BLaER1 (cell line): ENCODE measurements around the gene TPST1.
"Not testable (repeated sequence)": the region's sequence is repeated elsewhere in the genome, so short reads cannot be mapped to it uniquely, and the experiment has no call there.

Experiments
- H3K27ac ChIP-seq: shearing (Covaris generic); formaldehyde crosslinking; 2 replicates; pipeline ENCODE4 v1.8.1; 2022
- H3K27me3 ChIP-seq: shearing (Covaris generic); formaldehyde crosslinking; 2 replicates; pipeline ENCODE4 v1.8.1; 2022
- H3K36me3 ChIP-seq: shearing (Covaris generic); formaldehyde crosslinking; 2 replicates; pipeline ENCODE4 v1.8.1; 2022
- H3K4me1 ChIP-seq: shearing (Covaris generic); formaldehyde crosslinking; 2 replicates; pipeline ENCODE4 v1.8.1; 2022
- H3K4me2 ChIP-seq: shearing (Covaris generic); formaldehyde crosslinking; 2 replicates; pipeline ENCODE4 v1.8.1; 2022
- H3K4me3 ChIP-seq: shearing (Covaris generic); formaldehyde crosslinking; 2 replicates; pipeline ENCODE4 v1.8.1; 2022
- H3K9ac ChIP-seq: shearing (Covaris generic); formaldehyde crosslinking; 2 replicates; pipeline ENCODE4 v1.8.1; 2022
- H3K9me3 ChIP-seq: shearing (Covaris generic); formaldehyde crosslinking; 2 replicates; pipeline ENCODE4 v1.8.1; 2022
- H4K20me1 ChIP-seq: shearing (Covaris generic); formaldehyde crosslinking; 2 replicates; pipeline ENCODE4 v1.8.1; 2022
- Cebpa-rat ChIP-seq: shearing (Covaris generic); IDR thresholded peaks from 2 replicates; pipeline ENCODE4 v1.8.1; 2022

TPST1 gene

DNA sequence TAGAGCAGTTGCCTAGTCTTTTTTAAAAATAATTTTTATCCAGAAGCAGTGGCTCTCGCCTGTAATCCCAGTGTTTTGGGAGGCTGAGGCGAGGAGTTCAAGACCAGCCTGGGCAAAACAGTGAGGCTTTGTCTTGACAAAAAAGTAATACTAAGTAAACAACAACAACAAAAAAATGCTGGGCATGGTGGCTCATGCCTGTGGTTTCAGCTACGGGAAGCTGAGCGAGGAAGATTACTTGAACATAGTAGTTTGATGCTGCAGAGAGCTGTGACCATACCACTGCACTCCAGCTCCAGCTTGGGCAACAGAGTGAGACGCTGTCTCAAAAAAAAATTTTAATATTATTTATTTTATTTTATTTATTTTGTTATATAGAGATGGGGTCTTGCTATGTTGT is 31.3 kb upstream of the TPST1 start:
- Histone ChIP-seq H3K27me3 (no peaks in the 10 kb centered on the region), H3K9ac (no peak overlapping the region), H3K36me3 (no peaks in the 10 kb centered on the region), H3K4me2 (no peak overlapping the region), H3K9me3 (peaks cover 6% of the 10 kb centered on the region; the same call in 1 of the 2 replicates), H3K27ac (no peak overlapping the region), H3K4me1 (no peaks in the 10 kb centered on the region), H4K20me1 (no peaks in the 10 kb centered on the region), H3K4me3 (no peak overlapping the region)
- no peak for TF ChIP-seq Cebpa-rat

DNA sequence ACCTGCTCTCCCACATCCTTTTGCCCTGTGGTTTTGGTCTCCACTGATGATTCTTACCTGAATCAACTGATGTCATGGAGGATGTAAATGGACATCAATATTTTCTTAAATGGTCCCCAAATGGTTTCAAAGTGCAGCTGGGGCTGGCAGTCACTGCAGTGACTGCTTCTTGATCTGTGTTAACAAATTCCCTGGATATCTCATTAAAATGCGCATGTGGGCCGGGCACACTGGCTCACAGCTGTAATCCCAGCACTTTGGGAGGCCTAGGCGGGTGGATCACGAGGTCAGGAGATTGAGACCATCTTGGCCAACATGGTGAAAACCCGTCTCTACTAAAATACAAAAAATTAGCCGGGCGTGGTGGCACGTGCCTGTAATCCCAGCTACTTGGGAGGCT is 30.1 kb upstream of the TPST1 start:
- not testable (repeated sequence) for H4K20me1 ChIP-seq, H3K27me3 ChIP-seq, H3K9me3 ChIP-seq, H3K9ac ChIP-seq, H3K27ac ChIP-seq, H3K4me2 ChIP-seq, H3K4me3 ChIP-seq, H3K4me1 ChIP-seq, H3K36me3 ChIP-seq

DNA sequence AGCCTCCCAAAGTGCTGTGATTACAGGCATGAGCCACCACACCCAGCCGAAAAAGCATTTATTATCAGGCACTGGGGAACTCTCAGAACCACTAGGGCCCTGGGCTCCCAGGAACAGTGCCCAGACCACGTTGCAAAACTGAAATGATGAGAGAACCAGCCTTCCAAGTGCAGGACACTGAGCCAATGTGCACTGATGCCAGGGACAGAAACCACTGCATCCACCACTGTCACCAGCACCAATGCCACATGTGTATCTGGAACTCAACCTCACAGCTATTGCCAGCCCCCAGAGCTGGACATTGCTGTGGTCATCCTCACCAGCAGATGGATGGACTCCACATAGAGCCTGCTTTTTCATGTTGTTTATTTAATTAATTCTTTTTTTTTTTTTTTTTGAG is 28.2 kb upstream of the TPST1 start:
- TF ChIP-seq Cebpa-rat, result no peak
- H3K4me1 ChIP-seq, result no peaks in the 10 kb centered on the region
- no peak overlapping the region for H3K27ac ChIP-seq
- H3K9ac ChIP-seq, result no peak overlapping the region
- H3K9me3 ChIP-seq, result peaks cover 6% of the 10 kb centered on the region; the same call in 1 of the 2 replicates
- no peaks in the 10 kb centered on the region for H3K27me3 ChIP-seq
- H3K36me3 ChIP-seq, result no peaks in the 10 kb centered on the region
- H3K4me3 ChIP-seq, result no peak overlapping the region
- no peaks in the 10 kb centered on the region for H4K20me1 ChIP-seq
- H3K4me2 ChIP-seq, result no peak overlapping the region

DNA sequence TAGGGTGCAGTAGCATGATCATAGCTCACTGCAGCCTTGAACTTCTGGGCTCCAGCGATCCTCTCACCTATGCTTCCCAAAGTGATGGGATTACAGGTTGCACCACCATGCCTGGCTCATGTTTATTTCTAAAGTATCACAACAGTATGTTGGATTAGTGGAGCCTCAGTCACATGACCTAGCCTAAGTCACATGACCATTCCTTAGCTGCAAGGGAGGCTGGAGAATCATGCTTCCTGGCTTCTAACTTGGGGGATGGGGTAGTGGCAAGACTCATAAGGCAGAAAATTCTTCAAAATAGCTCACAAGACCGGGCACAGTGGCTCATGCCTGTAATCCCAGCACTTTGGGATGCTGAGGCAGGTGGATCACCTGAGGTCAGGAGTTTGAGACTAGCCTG is 26.9 kb upstream of the TPST1 start:
- no peak overlapping the region for H3K27ac ChIP-seq
- no peaks in the 10 kb centered on the region for H3K36me3 ChIP-seq
- H3K4me3 ChIP-seq, result no peak overlapping the region
- H3K27me3 ChIP-seq, result no peaks in the 10 kb centered on the region
- H3K4me1 ChIP-seq, result no peaks in the 10 kb centered on the region
- no peak overlapping the region for H3K4me2 ChIP-seq
- no peak for TF ChIP-seq Cebpa-rat
- no peak overlapping the region for H3K9ac ChIP-seq
- H4K20me1 ChIP-seq, result no peaks in the 10 kb centered on the region
- H3K9me3 ChIP-seq, result peaks cover 6% of the 10 kb centered on the region; the same call in 1 of the 2 replicates

DNA sequence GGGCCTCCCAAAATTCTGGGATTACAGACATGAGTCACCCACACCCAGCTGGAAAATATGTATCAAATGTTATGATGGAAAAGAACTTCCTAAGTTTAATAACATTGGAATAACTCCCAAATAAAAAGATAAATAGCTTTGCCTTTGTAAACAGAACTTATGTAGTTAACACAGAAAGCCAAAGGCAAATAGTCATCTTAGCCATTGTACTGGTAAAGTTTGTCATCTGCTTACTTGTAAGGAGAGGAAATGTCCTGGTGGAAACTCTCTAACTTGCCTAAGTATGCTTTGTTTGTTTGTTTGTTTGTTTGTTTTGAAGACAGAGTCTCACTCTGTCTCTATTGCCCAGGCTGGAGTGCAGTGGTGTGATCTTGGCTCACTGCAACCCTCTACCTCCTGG is 23.8 kb upstream of the TPST1 start:
- peaks cover 20% of the 10 kb centered on the region for H3K9me3 ChIP-seq
- no peaks in the 10 kb centered on the region for H3K27me3 ChIP-seq
- no peak overlapping the region for H3K4me2 ChIP-seq
- no peak overlapping the region for H3K9ac ChIP-seq
- peaks cover 18% of the 10 kb centered on the region for H3K4me1 ChIP-seq
- no peak overlapping the region for H3K4me3 ChIP-seq
- H4K20me1 ChIP-seq, result no peaks in the 10 kb centered on the region
- H3K36me3 ChIP-seq, result no peaks in the 10 kb centered on the region
- no peak for TF ChIP-seq Cebpa-rat
- no peak overlapping the region for H3K27ac ChIP-seq

DNA sequence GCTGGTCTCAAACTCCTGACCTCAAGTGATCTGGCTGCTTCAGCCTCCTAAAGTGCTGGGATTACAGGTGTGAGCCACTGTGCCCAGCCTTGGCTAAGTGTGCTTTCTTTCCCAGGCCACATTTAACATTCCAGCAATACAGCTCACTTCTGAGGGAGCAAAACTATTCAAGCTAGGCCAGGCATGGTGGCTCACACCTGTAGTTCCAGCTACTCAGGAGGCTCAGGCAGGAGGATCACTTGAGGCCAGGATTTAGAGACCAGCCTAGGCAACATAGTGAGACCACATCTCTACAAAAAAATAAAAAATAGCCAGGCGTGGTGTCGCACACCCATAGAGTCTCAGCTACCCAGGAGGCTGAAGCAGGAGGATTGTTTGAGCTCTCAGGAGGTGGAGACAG is 23.3 kb upstream of the TPST1 start:
- Histone ChIP-seq H3K4me3 (no peak overlapping the region), H3K27ac (no peak overlapping the region), H3K27me3 (no peaks in the 10 kb centered on the region), H3K9me3 (peaks cover 25% of the 10 kb centered on the region), H3K4me2 (no peak overlapping the region), H3K9ac (no peak overlapping the region), H4K20me1 (no peaks in the 10 kb centered on the region), H3K36me3 (no peaks in the 10 kb centered on the region), H3K4me1 (peaks cover 18% of the 10 kb centered on the region)
- no peak for TF ChIP-seq Cebpa-rat

DNA sequence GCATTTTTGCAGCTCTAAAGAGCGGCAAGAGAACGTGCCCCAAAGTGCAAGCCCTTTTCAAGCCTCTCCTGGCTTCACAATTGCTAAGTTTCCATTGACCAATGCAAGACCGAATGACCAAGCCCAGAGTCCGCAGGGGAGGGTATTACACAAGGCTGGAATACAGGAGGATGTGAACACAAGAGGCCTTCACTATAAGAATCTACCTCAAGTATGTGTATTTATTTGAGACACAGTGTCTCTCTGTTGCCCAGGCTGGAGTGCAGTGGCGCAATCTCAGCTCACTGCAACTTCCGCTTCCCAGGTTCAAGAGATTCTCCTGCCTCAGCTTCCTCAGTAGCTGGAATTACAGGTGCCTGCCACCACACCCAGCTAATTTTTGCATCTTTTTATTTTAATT is 22.2 kb upstream of the TPST1 start:
- no peak for TF ChIP-seq Cebpa-rat
- H3K9ac ChIP-seq, result no peak overlapping the region
- H3K36me3 ChIP-seq, result no peaks in the 10 kb centered on the region
- no peaks in the 10 kb centered on the region for H4K20me1 ChIP-seq
- peaks cover 18% of the 10 kb centered on the region for H3K4me1 ChIP-seq
- no peak overlapping the region for H3K4me2 ChIP-seq
- no peak overlapping the region for H3K27ac ChIP-seq
- H3K9me3 ChIP-seq, result peaks cover 29% of the 10 kb centered on the region
- H3K27me3 ChIP-seq, result no peaks in the 10 kb centered on the region
- no peak overlapping the region for H3K4me3 ChIP-seq

DNA sequence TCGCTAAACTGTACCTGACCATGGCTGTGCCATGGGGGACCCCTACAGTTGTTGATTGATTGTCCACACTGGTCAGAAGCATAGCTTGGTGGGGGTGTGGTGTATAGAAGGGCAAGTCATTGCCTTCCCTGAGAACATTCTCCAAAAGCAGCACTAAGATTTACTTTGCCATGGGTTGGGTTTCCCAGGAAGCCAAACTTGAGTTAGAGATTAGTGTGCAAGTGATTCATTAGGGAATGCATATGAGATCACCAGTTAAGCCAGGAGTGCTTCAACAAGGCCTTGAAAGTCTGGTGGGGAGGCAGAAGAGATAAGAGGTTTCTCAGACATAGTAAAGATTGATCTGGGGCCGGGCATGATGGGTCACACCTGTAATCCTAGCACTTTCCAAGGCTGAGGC is 21.4 kb upstream of the TPST1 start:
- H3K4me3 ChIP-seq, result no peak overlapping the region
- no peak overlapping the region for H3K9ac ChIP-seq
- no peak overlapping the region for H3K27ac ChIP-seq
- H3K27me3 ChIP-seq, result no peaks in the 10 kb centered on the region
- no peaks in the 10 kb centered on the region for H4K20me1 ChIP-seq
- H3K36me3 ChIP-seq, result no peaks in the 10 kb centered on the region
- peaks cover 18% of the 10 kb centered on the region for H3K4me1 ChIP-seq
- H3K4me2 ChIP-seq, result no peak overlapping the region
- no peak for TF ChIP-seq Cebpa-rat
- peaks cover 23% of the 10 kb centered on the region for H3K9me3 ChIP-seq

DNA sequence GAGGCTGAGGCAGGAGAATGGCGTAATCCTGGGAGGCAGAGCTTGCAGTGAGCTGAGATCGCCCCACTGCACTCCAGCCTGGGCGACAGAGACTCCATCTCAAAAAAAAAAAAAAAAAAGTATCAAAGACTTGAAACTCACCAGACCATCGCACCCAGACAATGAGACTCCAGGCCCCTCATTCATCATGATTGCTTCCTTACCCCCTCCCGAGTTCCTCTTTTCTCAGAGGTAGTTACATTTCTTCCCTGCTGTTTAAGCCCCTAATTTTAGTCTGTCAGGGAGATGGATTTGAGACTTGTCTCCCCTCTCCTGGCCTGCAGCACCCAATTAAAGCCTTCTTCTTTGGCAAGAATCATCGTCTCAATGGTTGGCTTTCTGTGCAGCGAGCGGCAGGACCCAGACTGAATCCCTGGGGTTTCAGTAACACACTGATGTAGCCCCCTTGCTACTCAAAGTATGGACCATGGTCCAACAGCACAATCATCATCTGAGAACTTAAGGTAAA is 19.4 kb upstream of the TPST1 start:
- Histone ChIP-seq H3K36me3 (no peaks in the 10 kb centered on the region), H3K9ac (no peak overlapping the region), H4K20me1 (no peaks in the 10 kb centered on the region), H3K27ac (no peak overlapping the region), H3K27me3 (no peaks in the 10 kb centered on the region), H3K4me3 (no peak overlapping the region), H3K4me2 (no peak overlapping the region), H3K4me1 (peaks cover 18% of the 10 kb centered on the region), H3K9me3 (peaks cover 23% of the 10 kb centered on the region)
- TF ChIP-seq Cebpa-rat, result no peak

DNA sequence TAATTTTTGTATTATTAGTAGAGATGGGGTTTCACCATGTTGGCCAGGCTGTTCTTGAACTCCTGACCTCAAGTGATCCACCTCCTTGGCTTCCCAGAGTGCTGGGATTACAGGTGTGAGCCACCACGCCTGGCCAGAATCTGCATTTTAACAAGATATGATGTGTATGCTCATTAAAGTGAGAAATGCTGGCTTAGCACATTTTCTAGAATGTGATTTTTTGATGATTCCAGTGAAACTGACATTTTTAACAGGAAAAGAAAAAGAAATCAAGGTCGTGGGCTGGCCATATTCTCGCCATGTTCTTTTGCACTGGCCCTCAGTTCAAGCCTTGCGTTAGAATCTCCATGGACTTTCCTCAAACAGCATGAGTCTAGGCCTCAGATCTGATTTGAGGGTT is 18.1 kb upstream of the TPST1 start:
- H3K9ac ChIP-seq, result no peak overlapping the region
- no peak overlapping the region for H3K4me2 ChIP-seq
- H3K27me3 ChIP-seq, result no peaks in the 10 kb centered on the region
- H3K9me3 ChIP-seq, result peaks cover 23% of the 10 kb centered on the region
- H4K20me1 ChIP-seq, result no peaks in the 10 kb centered on the region
- peaks cover 18% of the 10 kb centered on the region for H3K4me1 ChIP-seq
- TF ChIP-seq Cebpa-rat, result no peak
- no peak overlapping the region for H3K4me3 ChIP-seq
- H3K36me3 ChIP-seq, result no peaks in the 10 kb centered on the region
- no peak overlapping the region for H3K27ac ChIP-seq

DNA sequence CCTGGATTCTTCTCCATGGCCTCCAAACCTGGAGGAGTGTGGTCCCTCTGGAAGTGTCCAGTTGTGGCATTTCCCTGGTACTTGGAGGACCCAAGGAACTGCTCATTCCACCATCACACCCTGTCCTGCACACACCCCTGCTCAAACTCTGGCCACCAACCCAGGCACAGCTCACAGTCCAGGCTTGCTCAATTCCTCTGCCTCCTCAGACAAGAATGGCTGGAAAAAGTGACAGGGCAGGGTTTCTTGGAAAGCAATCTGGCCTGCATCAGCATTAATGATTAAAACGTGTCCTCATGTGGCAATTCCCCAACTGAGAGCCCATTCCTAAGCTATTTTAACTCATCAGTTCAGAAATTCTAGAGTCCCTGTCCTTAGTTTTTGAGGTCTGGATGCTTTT is 17.2 kb upstream of the TPST1 start:
- Histone ChIP-seq H4K20me1 (no peaks in the 10 kb centered on the region), H3K36me3 (no peaks in the 10 kb centered on the region), H3K27me3 (no peaks in the 10 kb centered on the region), H3K9ac (no peak overlapping the region), H3K9me3 (peaks cover 23% of the 10 kb centered on the region), H3K27ac (no peak overlapping the region), H3K4me2 (no peak overlapping the region), H3K4me3 (no peak overlapping the region), H3K4me1 (peaks cover 18% of the 10 kb centered on the region)
- no peak for TF ChIP-seq Cebpa-rat
